HG03039 (cell line): ENCODE measurements around the gene XPA.
A peak's percentile ranks its signal among the peaks of the same experiment; 100 is the strongest.
"Not testable (repeated sequence)": the region's sequence is repeated elsewhere in the genome, so short reads cannot be mapped to it uniquely, and the experiment has no call there.

Source experiments
- ATAC-seq: cut with Tn5 transposase; IDR thresholded peaks from one replicate; pipeline ENCODE4 v1.9.1; 2021; ENCODE audit warnings: mild to moderate bottlenecking, moderate library complexity; ENCODE audit not compliant: unreplicated experiment

Gene XPA

GRCh38 chr9:97696803-97697601 is at the start of gene XPA:
Gene XPA (minus strand): TSS chr9:97697340. CDS start chr9:97697292, 48 bp downstream.
- ATAC-seq = peak; percentile 95

GRCh38 chr9:97744710-97745708 is 47.9 kb upstream of the XPA start:
- ATAC-seq = no peak

GRCh38 chr9:97744025-97744424 is 46.9 kb upstream of the XPA start:
- not testable (repeated sequence) for ATAC-seq

GRCh38 chr9:97742545-97742944 is 45.4 kb upstream of the XPA start:
- no peak for ATAC-seq

GRCh38 chr9:97741947-97742346 is 44.8 kb upstream of the XPA start:
- no peak for ATAC-seq

GRCh38 chr9:97740848-97741821 is 44.0 kb upstream of the XPA start:
- no peak for ATAC-seq

DNA sequence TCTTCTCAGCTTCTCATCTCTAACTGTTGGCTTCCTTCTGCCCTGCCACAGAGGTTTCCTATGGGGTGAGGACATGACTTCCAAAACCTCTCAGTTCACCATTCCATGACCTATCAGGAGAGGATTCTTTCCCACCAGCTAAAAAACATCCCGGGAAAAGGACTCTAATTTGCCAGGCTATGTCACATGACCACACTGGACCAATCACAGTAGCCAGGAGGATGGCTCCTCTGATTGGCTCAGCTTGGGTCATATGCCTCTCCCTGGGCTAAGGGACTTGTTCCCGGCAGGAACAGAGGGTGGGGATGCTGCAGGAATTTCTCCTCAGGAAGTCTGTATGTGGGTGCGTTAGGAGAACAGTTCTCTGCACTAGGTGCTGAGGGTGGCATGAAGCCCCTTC is 40.3 kb upstream of the XPA start:
- ATAC-seq = no peak

- ATAC-seq = no peak
Observed at GRCh38 chr9:97735070-97735600, 38.0 kb upstream of the XPA start.

DNA sequence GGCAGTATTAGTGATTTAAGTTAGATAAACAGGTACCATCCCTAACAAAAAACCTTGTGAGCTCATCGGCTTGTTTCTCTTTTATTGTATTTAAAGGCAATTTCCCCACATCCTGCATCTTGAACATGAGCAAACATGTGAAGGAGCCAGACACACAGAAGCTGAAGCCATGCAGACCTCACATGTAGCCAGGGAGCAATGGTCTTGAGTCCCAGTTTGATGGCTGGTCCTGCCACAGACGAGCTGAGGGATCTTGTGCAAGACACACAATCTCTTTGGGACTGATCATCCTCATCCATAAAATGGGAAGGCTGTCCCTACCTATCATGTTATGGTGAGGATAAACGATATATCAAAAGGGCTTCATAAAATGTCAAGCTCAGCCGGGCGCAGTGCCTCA is 29.6 kb upstream of the XPA start:
- ATAC-seq = no peak

DNA sequence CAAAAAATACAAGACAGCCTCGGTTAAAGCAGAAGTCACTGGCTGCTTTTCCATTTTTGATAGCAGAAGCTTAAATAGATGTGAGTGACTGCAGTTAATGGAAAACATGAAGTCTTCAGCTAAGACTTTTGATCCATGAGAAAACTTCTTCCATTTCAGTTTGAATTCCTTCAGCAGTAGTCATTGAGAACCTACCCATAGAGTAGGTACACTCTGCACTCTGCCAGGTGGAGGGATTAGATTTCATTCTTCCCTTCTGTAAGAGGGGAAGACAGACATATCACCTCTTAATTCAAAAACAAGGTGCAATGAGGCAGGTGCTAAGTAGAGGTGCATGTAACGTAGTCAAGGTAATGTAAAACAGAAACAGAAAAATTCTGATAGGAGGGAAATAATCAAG is 26.7 kb upstream of the XPA start:
- ATAC-seq = no peak

DNA sequence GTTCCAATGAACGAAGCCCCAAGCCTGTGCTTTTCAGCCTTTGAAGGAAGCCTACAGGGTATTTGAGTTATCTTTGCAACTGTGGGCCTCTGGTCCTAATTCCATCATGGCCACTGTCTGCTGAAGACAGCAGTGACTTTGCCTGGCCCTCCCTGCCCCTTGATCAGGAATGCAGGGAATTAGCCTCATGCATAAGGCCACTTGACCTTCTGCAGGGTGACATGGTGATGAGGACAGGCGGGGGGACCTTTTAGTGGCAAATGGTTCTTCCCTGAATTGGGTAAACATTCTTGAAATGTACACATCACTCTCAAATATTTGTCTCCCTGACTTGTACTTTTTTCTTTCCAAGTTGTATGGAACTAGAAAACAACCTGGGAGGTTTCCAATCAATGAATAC is 25.2 kb upstream of the XPA start:
- ATAC-seq = no peak

GRCh38 chr9:97721396-97721795 is 24.3 kb upstream of the XPA start:
- no peak for ATAC-seq

GRCh38 chr9:97717866-97718265 is 20.7 kb upstream of the XPA start:
- ATAC-seq = no peak

GRCh38 chr9:97714435-97714834 is 17.3 kb upstream of the XPA start:
- ATAC-seq = no peak

- ATAC-seq = no peak
Observed at GRCh38 chr9:97711223-97711626, 14.1 kb upstream of the XPA start.

- no peak for ATAC-seq
Observed at GRCh38 chr9:97710356-97711222, 13.4 kb upstream of the XPA start.

DNA sequence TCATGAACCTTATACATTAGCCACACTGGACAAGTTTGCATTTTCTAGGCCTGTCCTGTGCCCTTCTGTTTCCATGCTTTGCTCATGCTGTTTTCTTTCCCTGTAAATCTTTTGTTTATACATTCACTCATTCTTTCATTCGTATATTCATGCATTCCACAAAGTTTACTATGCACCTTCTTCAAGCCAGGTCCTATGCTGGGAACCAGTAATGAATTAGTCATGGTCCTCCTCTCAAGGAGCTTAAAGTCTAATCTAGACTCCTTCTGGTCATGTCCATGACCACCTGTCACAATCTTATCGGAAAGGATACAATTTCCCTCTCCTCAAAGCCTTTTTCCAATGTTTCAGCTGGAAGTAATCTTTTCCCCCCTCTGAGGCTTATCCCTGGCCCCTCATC is 9.1 kb upstream of the XPA start:
- ATAC-seq = no peak

GRCh38 chr9:97705354-97705950 is 8.3 kb upstream of the XPA start:
- no peak for ATAC-seq

- ATAC-seq = no peak
Observed at GRCh38 chr9:97704851-97705250, 7.7 kb upstream of the XPA start.
